Gastroesophageal sphincter (tissue), 4 donors: ENCODE results near the gene PRKAR1B. TPM values are rescaled to one million over a fixed set of nuclear protein-coding genes. Genes with fewer than 3 reads are reported as not detected.

Experiments used
- ATAC-seq: fragments of 150-250 bp; one replicate; pipeline ENCODE4 v1.9.1; 2016; ENCODE audit warnings: mild to moderate bottlenecking, moderate library complexity
- H3K27ac ChIP-seq, 4 donors: fragments of 200-600 bp; sonication (generic) in 3 of 4; 1 replicate in 3 of 4; 2 replicates in 1 of 4; pipeline ENCODE4 v1.5.1; 2016 to 2019
- H3K27me3 ChIP-seq: fragments of 200-600 bp; sonication (generic); one replicate; pipeline ENCODE4 v1.5.1; 2019
- H3K36me3 ChIP-seq, 2 donors: fragments of 200-600 bp; sonication (generic); one replicate each; pipeline ENCODE4 v1.5.1; 2019; ENCODE audit warnings: control low read depth in 1 of 2
- H3K4me1 ChIP-seq, 3 donors: fragments of 200-600 bp; sonication (generic); 1 replicate in 2 of 3; 2 replicates in 1 of 3; pipeline ENCODE4 v1.5.1; 2016 to 2019; ENCODE audit warnings: control low read depth in 2 of 3
- H3K4me3 ChIP-seq, 2 donors: fragments of 200-600 bp; sonication (generic); one replicate each; pipeline ENCODE4 v1.5.1; 2019; ENCODE audit warnings: mild to moderate bottlenecking in 1 of 2, moderate library complexity in 1 of 2
- H3K9me3 ChIP-seq, 3 donors: fragments of 200-600 bp; sonication (generic); one replicate each; pipeline ENCODE4 v1.5.1; 2017 to 2019; ENCODE audit warnings: control low read depth in 2 of 3
- EP300 ChIP-seq: sonication (generic); formaldehyde crosslinking; IDR thresholded peaks from one replicate; pipeline ENCODE4 v1.6.1; 2017; ENCODE audit warnings: antibody characterized with exemption, mild to moderate bottlenecking
- POLR2A ChIP-seq, 2 donors: fragments of 450-650 bp; IDR thresholded peaks; one replicate each; pipeline ENCODE4 v1.6.1; 2017; ENCODE audit warnings: antibody characterized with exemption in 2 of 2, mild to moderate bottlenecking in 2 of 2, moderate library complexity in 1 of 2
- POLR2AphosphoS5 ChIP-seq: sonication (generic); formaldehyde crosslinking; IDR thresholded peaks from one replicate; pipeline ENCODE4 v1.6.1; 2017; ENCODE audit warnings: antibody characterized with exemption
- WGBS, 2 donors: methylation state at CpG; one replicate each; pipeline ENCODE4 v1.1.5; 2018; ENCODE audit warnings: low coverage in 1 of 2; 5-methylcytosine and 5-hydroxymethylcytosine counted together
- total RNA-seq, 4 donors: library from RNA; depleted of rRNA; stranded (reverse); fragments of >200 nt; gene quantifications; one replicate each; pipeline ENCODE4 v1.1.0, GENCODE V29; 2016
- TF ChIP-seq, protein P1 (sequence below), 4 experiments: fragments of 200-600 bp in 2 of 4; fragments of 450-650 bp in 2 of 4; sonication (generic) in 1 of 4; IDR thresholded peaks; one replicate each; pipeline ENCODE4 v1.5.1; 2017 to 2019; ENCODE audit warnings: antibody characterized with exemption in 4 of 4, mild to moderate bottlenecking in 2 of 4, moderate library complexity in 2 of 4

PRKAR1B gene
- total RNA-seq, 4 donors from 2014 or later = 11.6 to 39.1 (median 24.8) TPM

DNA sequence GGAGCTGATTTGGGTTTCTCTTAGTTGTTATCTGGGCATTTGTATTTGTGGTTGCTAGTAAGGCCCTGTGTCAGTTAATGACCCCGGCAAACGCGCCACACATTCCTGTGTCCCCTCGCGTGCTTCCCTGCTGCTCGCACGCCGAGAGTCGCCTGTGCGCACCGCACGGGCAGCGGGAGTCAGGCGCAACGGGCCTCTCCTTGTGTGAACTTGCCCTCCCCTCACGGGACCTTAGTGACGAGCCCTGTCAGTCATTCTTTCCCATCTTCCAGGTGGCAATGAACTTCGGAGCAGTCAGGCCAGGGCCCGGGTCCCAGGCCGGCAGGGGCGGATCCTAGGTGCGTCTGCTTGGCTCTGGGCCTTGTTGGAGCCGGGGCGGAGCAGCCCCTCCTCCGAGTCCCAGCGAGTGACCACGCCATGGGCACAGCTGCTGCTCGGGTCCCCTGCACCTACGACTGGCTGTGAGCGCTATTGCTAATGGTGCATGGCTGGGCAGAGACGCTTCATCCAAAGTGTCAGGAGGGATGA is 12.4 kb upstream of the PRKAR1B start:
- Histone ChIP-seq H3K36me3 (peaks cover 0 to 49% of the 10 kb centered on the region in 2 donors), H3K4me1 (no peaks in the 10 kb centered on the region), H3K27me3 (no peaks in the 10 kb centered on the region), H3K27ac (no peak overlapping the region), H3K4me3 (no peak overlapping the region), H3K9me3 (no peaks in the 10 kb centered on the region)
- TF ChIP-seq EP300 (no peak), POLR2A (IDR thresholded peaks at IDR 0.05) (no peak), POLR2AphosphoS5 (no peak)
- TF ChIP-seq, protein P1, sequence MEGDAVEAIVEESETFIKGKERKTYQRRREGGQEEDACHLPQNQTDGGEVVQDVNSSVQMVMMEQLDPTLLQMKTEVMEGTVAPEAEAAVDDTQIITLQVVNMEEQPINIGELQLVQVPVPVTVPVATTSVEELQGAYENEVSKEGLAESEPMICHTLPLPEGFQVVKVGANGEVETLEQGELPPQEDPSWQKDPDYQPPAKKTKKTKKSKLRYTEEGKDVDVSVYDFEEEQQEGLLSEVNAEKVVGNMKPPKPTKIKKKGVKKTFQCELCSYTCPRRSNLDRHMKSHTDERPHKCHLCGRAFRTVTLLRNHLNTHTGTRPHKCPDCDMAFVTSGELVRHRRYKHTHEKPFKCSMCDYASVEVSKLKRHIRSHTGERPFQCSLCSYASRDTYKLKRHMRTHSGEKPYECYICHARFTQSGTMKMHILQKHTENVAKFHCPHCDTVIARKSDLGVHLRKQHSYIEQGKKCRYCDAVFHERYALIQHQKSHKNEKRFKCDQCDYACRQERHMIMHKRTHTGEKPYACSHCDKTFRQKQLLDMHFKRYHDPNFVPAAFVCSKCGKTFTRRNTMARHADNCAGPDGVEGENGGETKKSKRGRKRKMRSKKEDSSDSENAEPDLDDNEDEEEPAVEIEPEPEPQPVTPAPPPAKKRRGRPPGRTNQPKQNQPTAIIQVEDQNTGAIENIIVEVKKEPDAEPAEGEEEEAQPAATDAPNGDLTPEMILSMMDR (IDR thresholded peaks at IDR 0.05) = no peak
- WGBS, 2 donors = no CpG with 5 or more reads among the region's 31 CpGs
- no peak for ATAC-seq

DNA sequence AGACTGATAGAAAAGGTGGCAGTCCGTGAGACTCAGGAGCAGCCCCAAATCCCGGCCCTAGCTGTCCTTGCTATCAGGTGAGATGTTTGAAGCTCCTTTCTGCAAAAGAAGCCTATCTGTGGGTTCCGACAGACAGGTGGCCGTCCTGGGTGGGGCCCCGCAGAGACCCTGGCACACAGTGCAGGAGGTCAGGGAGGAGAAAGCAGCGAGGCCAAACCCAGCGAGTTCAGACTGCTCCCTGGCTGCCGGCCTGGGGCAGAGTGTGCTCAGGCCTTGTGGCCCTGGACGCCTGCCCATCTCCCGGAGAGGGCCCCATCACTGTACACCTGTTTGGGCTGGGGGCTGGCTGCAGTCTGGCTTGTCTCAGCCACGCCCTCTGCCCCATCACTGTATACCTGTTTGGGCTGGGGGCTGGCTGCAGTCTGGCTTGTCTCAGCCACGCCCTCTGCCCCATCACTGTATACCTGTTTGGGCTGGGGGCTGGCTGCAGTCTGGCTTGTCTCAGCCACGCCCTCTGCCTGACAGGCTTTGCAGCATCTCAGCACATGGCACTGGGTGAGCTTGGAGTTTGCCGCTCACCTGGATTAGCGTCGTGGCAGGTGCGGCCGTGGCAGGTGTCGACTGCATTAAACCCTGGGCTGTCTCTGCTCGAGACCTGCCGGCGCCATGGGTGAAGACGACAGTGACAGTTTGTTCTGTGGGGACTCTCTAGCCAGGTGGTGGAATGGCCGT is 11.8 kb upstream of the PRKAR1B start:
- Histone ChIP-seq H3K36me3 (peaks cover 0 to 53% of the 10 kb centered on the region in 2 donors), H3K27me3 (no peaks in the 10 kb centered on the region), H3K4me3 (no peak overlapping the region), H3K4me1 (no peaks in the 10 kb centered on the region), H3K27ac (no peak overlapping the region), H3K9me3 (no peaks in the 10 kb centered on the region)
- 71 to 89% methylated on average over 6 to 10 of the region's 24 CpGs for WGBS, 2 donors
- no peak for ATAC-seq
- no peak for TF ChIP-seq POLR2AphosphoS5
- TF ChIP-seq, protein P1 (IDR thresholded peaks at IDR 0.05) = no peak
- TF ChIP-seq EP300 = no peak
- TF ChIP-seq POLR2A (IDR thresholded peaks at IDR 0.05) = no peak

DNA sequence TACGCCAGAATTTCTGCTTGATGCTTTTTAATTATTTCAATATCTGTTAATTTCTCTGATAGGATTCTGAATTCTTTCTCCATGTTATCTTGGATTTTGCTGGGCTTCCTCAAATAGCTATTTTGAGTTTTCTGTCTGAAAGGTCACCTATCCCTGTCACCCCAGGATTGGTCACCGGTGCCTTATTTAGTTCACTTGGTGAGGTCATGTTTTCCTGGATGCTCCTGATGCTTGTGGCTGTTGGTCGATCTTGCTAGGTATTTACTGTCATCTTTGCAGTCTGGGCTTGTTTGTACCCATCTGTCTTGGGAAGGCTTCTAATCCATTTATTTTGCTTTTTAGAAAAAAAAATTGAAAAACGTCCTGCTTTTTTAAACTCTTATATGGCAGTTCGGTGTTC is 11.2 kb upstream of the PRKAR1B start:
- Histone ChIP-seq H3K4me3 (no peak overlapping the region), H3K27ac (no peak overlapping the region), H3K27me3 (no peaks in the 10 kb centered on the region), H3K36me3 (peaks cover 0 to 51% of the 10 kb centered on the region in 2 donors), H3K4me1 (no peaks in the 10 kb centered on the region), H3K9me3 (no peaks in the 10 kb centered on the region)
- TF ChIP-seq, protein P1 (IDR thresholded peaks at IDR 0.05) = no peak
- TF ChIP-seq POLR2A (IDR thresholded peaks at IDR 0.05) (no peak), POLR2AphosphoS5 (no peak), EP300 (no peak)
- no peak for ATAC-seq
- 74 to 78% methylated on average over 5 of the region's 5 CpGs for WGBS, 2 donors

DNA sequence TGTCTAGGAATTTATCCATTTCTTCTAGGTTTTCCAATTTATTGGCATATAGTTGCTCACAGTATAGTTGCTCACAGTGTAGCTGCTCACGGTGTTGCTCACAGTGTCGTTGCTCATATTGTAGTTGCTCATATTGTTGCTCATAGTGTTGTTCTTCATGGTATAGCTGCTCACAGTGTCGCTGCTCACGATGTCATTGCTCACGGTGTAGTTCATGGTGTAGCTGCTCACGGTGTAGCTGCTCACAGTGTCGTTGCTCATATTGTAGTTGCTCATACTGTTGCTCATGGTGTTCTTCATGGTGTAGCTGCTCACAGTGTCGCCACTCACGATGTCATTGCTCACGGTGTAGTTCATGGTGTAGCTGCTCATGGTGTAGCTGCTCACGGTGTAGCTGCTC is 7.7 kb upstream of the PRKAR1B start:
- Histone ChIP-seq H3K4me1 (peaks cover 0 to 31% (median 0%) of the 10 kb centered on the region in 3 donors), H3K36me3 (peaks cover 0 to 50% of the 10 kb centered on the region in 2 donors), H3K4me3 (no peak overlapping the region), H3K9me3 (no peaks in the 10 kb centered on the region), H3K27me3 (no peaks in the 10 kb centered on the region), H3K27ac (no peak overlapping the region)
- no peak for ATAC-seq
- TF ChIP-seq, protein P1 (IDR thresholded peaks at IDR 0.05) = no peak
- TF ChIP-seq POLR2A (IDR thresholded peaks at IDR 0.05) (no peak), EP300 (no peak), POLR2AphosphoS5 (no peak)
- WGBS, 2 donors = 87 to 91% methylated on average over 7 to 9 of the region's 11 CpGs

DNA sequence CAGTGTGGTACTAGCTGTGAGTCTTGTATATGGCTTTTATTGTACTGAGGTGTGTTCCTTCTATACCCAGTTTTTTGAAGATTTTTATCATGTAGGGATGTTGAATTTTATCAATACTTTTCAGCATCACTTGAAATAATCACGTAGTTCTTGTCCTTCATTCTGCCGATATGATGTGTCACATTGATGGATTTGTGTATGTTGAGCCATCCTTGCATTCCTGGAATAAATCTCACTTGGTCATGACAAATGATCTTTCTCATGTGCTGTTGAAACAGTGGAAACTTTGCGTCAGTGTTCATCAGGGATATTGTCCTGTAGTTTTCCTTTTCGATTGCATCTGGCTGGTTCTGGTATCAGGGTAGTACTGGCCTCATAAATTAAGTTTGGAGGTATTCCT is 7.1 kb upstream of the PRKAR1B start:
- Histone ChIP-seq H3K27me3 (no peaks in the 10 kb centered on the region), H3K9me3 (no peaks in the 10 kb centered on the region), H3K36me3 (peaks cover 0 to 50% of the 10 kb centered on the region in 2 donors), H3K27ac (no peak overlapping the region), H3K4me3 (no peak overlapping the region), H3K4me1 (peaks cover 0 to 31% (median 0%) of the 10 kb centered on the region in 3 donors)
- TF ChIP-seq POLR2A (IDR thresholded peaks at IDR 0.05) (no peak), EP300 (no peak), POLR2AphosphoS5 (no peak)
- TF ChIP-seq, protein P1 (IDR thresholded peaks at IDR 0.05) = no peak
- 96 to 100% methylated on average over 2 to 4 of the region's 4 CpGs for WGBS, 2 donors
- ATAC-seq = no peak
